K562 (cell line): ENCODE results near the gene HSPA1B. TPM values are rescaled to one million over a fixed set of nuclear protein-coding genes. Genes with fewer than 3 reads are reported as not detected.

Experiments used
- ARID4B ChIP-seq: sonication (generic); formaldehyde crosslinking; IDR thresholded peaks from 2 replicates; pipeline ENCODE4 v1.8.0; 2022; ENCODE audit warnings: mild to moderate bottlenecking, missing genetic modification reagents
- CHD1 ChIP-seq: fragments of 200-600 bp; sonication (generic); IDR thresholded peaks from one replicate; pipeline ENCODE4 v1.6.1; 2012; ENCODE audit warnings: mild to moderate bottlenecking, moderate library complexity, low read length, inconsistent platforms
- GABPB2 ChIP-seq: fragments of 250-450 bp; sonication (Bioruptor Pico); conservative IDR thresholded peaks from 2 replicates; pipeline ENCODE4 v1.5.1; 2021; ENCODE audit warnings: mild to moderate bottlenecking
- KDM5B ChIP-seq: fragments of 200-600 bp; sonication (generic); IDR thresholded peaks from 2 replicates; pipeline ENCODE4 v1.6.1; 2012; ENCODE audit warnings: low read depth, mild to moderate bottlenecking, moderate library complexity, low read length, control low read depth, inconsistent platforms; ENCODE audit not compliant: insufficient replicate concordance
- MECOM ChIP-seq: fragments of 250-450 bp; sonication (Bioruptor Pico); IDR thresholded peaks from 2 replicates; pipeline ENCODE4 v1.8.0; 2022; ENCODE audit warnings: inconsistent platforms
- RBM39 ChIP-seq: fragments of 200-400 bp; formaldehyde crosslinking; optimal IDR thresholded peaks from 2 replicates; pipeline ENCODE3; 2018; ENCODE audit warnings: low read depth, low read length
- U2AF2 ChIP-seq: fragments of 200-400 bp; formaldehyde crosslinking; optimal IDR thresholded peaks from 2 replicates; pipeline ENCODE3; 2017; ENCODE audit warnings: low read depth, mild to moderate bottlenecking, low read length
- ZNF274 ChIP-seq: IDR thresholded peaks from 2 replicates; pipeline ENCODE4 v1.6.1; 2011; ENCODE audit warnings: low read depth, mild to moderate bottlenecking, low read length, moderate library complexity, borderline replicate concordance
- polyA plus RNA-seq, 8 experiments: library from polyadenylated mRNA; depleted of rRNA in 4 of 8; stranded (reverse) in 5 of 8; unstranded in 3 of 8; fragments of >200 nt; fragmentation: Nextera tagmentation in 2 of 8; fragmentation: Illumina TruSeq in 1 of 8; extraction: Ambion mirVana in 2 of 8; extraction: Trizol in 1 of 8; gene quantifications; 2 replicates each; pipeline versions ENCODE4 v1.2.1 to v1.2.3, GENCODE V29; 2011 to 2014; ENCODE audit warnings: inconsistent platforms in 1 of 8, missing spikeins in 1 of 8
- total RNA-seq, 7 experiments: library from RNA; depleted of rRNA in 6 of 7; stranded (reverse); fragments of >200 nt in 6 of 7; fragmentation: Illumina TruSeq in 2 of 7; extraction: Trizol in 2 of 7; gene quantifications; 2 replicates each; pipeline versions ENCODE4 v1.2.1 to v1.2.3, GENCODE V29; 2011 to 2021; ENCODE audit warnings: low replicate concordance in 1 of 7
- TF ChIP-seq, protein P1 (sequence below), 2 experiments: IDR thresholded peaks; 2 replicates each; pipeline ENCODE4 v1.6.1; 2011; ENCODE audit warnings: borderline replicate concordance in 1 of 2, control low read depth in 1 of 2, low read depth in 1 of 2, low read length in 1 of 2, mild to moderate bottlenecking in 1 of 2, mixed read lengths in 1 of 2, moderate library complexity in 1 of 2; ENCODE audit not compliant: insufficient read depth in 1 of 2, insufficient read length in 1 of 2, poor library complexity in 1 of 2, severe bottlenecking in 1 of 2; ENCODE audit errors: extremely low read depth in 1 of 2
- TF ChIP-seq, protein P2 (sequence below): sonication (generic); formaldehyde crosslinking; IDR thresholded peaks from 2 replicates; pipeline ENCODE4 v1.8.1; 2023; ENCODE audit warnings: mild to moderate bottlenecking, missing genetic modification reagents, moderate library complexity
- TF ChIP-seq, protein P3 (sequence below): fragments of 450-650 bp; IDR thresholded peaks from 2 replicates; pipeline ENCODE4 v1.6.1; 2016; ENCODE audit warnings: missing biosample characterization, missing genetic modification characterization
- TF ChIP-seq, protein P4 (sequence below): fragments of 450-650 bp; IDR thresholded peaks from 2 replicates; pipeline ENCODE4 v1.7.1; 2018; ENCODE audit warnings: mild to moderate bottlenecking, low read depth; ENCODE audit not compliant: partially characterized antibody
- TF ChIP-seq, protein P5 (sequence below): fragments of 450-650 bp; IDR thresholded peaks from 2 replicates; pipeline ENCODE4 v1.6.1; 2016; ENCODE audit warnings: borderline replicate concordance

HSPA1B gene
- total and polyA plus RNA-seq, 9 of the 15 experiments (the other 6 are each of a cell fraction or from before 2014, with no cell fraction given) = 0.27 to 227 (median 51.2) TPM

GRCh38 chr6:31836047-31836473 is 8.5 kb downstream of the HSPA1B start (continued):
- peak; percentile 73 for TF ChIP-seq KDM5B
- TF ChIP-seq, protein P1, sequence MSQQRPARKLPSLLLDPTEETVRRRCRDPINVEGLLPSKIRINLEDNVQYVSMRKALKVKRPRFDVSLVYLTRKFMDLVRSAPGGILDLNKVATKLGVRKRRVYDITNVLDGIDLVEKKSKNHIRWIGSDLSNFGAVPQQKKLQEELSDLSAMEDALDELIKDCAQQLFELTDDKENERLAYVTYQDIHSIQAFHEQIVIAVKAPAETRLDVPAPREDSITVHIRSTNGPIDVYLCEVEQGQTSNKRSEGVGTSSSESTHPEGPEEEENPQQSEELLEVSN (IDR thresholded peaks at IDR 0.05; ENCODE audit: borderline replicate concordance in 1 of 2, extremely low read depth in 1 of 2, insufficient read depth in 1 of 2, insufficient read length in 1 of 2, low read depth in 1 of 2, low read length in 1 of 2, poor library complexity in 1 of 2, severe bottlenecking in 1 of 2) = peak in 1 of 2 experiments; percentile 17
- TF ChIP-seq, protein P2, sequence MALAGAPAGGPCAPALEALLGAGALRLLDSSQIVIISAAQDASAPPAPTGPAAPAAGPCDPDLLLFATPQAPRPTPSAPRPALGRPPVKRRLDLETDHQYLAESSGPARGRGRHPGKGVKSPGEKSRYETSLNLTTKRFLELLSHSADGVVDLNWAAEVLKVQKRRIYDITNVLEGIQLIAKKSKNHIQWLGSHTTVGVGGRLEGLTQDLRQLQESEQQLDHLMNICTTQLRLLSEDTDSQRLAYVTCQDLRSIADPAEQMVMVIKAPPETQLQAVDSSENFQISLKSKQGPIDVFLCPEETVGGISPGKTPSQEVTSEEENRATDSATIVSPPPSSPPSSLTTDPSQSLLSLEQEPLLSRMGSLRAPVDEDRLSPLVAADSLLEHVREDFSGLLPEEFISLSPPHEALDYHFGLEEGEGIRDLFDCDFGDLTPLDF (CRISPR knock-in tag) = peak; percentile 50
- 0 out of 2 replicates have a peak, but pooled peaks have one; percentile 32 for TF ChIP-seq GABPB2
- no peak for TF ChIP-seq ZNF274
- TF ChIP-seq MECOM = no peak
- TF ChIP-seq ARID4B (CRISPR knock-in tag) = peak; percentile 38; the same call in 1 of the 2 replicates
- TF ChIP-seq, protein P3, sequence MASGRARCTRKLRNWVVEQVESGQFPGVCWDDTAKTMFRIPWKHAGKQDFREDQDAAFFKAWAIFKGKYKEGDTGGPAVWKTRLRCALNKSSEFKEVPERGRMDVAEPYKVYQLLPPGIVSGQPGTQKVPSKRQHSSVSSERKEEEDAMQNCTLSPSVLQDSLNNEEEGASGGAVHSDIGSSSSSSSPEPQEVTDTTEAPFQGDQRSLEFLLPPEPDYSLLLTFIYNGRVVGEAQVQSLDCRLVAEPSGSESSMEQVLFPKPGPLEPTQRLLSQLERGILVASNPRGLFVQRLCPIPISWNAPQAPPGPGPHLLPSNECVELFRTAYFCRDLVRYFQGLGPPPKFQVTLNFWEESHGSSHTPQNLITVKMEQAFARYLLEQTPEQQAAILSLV = no peak
- peak; percentile 34 for TF ChIP-seq RBM39
- no peak for TF ChIP-seq U2AF2
- peak; percentile 96 for TF ChIP-seq CHD1
- TF ChIP-seq, protein P4, sequence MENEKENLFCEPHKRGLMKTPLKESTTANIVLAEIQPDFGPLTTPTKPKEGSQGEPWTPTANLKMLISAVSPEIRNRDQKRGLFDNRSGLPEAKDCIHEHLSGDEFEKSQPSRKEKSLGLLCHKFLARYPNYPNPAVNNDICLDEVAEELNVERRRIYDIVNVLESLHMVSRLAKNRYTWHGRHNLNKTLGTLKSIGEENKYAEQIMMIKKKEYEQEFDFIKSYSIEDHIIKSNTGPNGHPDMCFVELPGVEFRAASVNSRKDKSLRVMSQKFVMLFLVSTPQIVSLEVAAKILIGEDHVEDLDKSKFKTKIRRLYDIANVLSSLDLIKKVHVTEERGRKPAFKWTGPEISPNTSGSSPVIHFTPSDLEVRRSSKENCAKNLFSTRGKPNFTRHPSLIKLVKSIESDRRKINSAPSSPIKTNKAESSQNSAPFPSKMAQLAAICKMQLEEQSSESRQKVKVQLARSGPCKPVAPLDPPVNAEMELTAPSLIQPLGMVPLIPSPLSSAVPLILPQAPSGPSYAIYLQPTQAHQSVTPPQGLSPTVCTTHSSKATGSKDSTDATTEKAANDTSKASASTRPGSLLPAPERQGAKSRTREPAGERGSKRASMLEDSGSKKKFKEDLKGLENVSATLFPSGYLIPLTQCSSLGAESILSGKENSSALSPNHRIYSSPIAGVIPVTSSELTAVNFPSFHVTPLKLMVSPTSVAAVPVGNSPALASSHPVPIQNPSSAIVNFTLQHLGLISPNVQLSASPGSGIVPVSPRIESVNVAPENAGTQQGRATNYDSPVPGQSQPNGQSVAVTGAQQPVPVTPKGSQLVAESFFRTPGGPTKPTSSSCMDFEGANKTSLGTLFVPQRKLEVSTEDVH = no peak
- TF ChIP-seq, protein P5, sequence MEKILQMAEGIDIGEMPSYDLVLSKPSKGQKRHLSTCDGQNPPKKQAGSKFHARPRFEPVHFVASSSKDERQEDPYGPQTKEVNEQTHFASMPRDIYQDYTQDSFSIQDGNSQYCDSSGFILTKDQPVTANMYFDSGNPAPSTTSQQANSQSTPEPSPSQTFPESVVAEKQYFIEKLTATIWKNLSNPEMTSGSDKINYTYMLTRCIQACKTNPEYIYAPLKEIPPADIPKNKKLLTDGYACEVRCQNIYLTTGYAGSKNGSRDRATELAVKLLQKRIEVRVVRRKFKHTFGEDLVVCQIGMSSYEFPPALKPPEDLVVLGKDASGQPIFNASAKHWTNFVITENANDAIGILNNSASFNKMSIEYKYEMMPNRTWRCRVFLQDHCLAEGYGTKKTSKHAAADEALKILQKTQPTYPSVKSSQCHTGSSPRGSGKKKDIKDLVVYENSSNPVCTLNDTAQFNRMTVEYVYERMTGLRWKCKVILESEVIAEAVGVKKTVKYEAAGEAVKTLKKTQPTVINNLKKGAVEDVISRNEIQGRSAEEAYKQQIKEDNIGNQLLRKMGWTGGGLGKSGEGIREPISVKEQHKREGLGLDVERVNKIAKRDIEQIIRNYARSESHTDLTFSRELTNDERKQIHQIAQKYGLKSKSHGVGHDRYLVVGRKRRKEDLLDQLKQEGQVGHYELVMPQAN = peak; percentile 86
